HL-60/S4 treated with phorbol 12-myristate 13-acetate at 8.2 ng/mL for 4 days and 3 days (cell line): ENCODE measurements around the gene N4BP3.
"Not testable (repeated sequence)": the region's sequence is repeated elsewhere in the genome, so short reads cannot be mapped to it uniquely, and the experiment has no call there.

Source experiments
- in situ Hi-C: fragments of 300-500 bp; cut with MboI; formaldehyde crosslinking; loops from 2 replicates; pipeline ENCODE4 v1.15.0; 2022; ENCODE audit warnings: low sequenced_read_pairs

N4BP3 gene

DNA sequence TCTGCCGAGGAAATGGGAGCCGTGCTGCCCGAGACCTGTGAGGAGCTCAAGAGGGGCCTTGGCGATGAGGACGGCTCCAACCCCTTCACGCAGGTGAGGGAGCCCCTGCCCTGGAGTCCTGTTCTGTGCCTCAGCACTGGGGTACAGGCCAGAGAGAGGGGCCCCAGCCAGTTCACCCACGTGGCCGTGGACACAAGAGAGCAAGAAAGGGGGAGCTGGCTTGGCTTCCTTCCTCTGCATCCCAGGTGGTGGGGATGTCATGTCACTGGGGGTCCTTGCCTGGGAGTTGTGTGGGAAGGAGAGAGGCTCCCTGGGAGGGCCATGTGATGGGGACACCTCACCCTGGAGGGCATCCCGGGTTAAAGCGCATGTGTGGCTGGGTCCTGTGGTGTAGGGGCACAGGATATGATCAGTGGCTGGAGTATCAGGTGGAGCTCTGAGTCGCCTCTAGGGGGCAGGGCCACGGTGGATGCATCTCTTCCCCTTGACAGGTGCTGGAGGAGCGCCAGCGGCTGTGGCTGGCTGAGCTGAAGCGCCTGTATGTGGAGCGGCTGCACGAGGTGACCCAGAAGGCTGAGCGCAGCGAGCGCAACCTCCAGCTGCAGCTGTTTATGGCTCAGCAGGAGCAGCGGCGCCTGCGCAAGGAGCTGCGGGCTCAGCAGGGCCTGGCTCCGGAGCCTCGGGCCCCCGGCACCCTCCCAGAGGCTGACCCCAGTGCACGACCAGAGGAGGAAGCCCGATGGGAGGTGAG lies 7.5 kb downstream of the N4BP3 start:
- in situ Hi-C loops, result no loop called here

DNA sequence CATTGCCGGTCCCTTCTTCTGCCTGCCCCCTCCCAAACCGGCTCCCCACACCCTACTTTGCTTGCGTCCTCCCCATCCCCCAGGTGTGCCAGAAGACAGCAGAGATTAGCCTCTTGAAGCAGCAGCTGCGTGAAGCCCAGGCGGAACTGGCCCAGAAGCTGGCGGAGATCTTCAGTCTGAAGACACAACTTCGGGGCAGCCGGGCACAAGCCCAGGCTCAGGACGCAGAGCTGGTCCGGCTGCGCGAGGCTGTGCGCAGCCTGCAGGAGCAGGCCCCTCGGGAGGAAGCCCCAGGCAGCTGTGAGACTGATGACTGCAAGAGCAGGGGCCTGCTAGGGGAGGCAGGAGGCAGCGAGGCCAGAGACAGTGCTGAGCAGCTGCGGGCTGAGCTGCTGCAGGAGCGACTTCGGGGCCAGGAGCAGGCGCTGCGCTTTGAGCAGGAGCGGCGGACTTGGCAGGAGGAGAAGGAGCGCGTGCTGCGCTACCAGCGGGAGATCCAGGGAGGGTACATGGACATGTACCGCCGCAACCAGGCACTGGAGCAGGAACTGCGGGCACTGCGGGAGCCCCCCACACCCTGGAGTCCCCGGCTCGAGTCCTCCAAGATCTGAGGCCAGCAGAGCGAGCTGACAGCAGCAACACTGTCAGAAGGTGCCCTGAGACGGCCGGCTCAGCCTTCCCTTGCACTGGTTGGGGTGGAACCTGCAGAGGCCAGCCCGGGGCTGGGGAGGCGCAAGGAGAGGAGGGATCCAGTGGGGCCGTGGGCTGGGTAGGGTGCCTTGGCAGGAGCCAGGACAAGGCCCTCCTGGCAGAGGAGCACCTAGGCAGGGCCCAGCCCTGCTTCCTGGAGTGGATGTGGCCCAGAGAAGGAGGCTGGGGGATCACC lies 8.3 kb downstream of the N4BP3 start:
- in situ Hi-C loops, result no loop called here

DNA sequence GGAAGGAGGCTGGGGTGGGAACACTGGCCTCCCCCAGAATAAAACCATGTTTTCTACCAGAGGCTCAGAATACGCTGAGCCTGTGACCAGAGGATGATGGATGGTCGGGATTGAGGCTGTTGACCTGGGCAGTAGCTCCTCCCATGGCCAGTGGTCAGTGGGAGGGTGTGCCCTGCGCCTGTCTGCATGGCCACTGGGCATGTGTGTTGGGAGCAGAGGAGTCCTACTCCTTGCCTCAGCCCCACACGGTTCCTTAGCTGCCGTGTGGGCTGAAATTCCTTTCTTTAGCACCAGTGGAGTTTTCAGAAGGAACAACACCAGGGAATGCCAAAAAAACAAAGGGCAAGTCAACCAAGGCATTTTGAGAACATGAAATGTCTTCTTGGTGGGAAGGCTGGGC lies 9.0 kb downstream of the N4BP3 start:
- in situ Hi-C loops, result no loop called here

- in situ Hi-C loops, result no loop called here
Observed at GRCh38 chr5:178123094-178123965, 10.0 kb downstream of the N4BP3 start.

DNA sequence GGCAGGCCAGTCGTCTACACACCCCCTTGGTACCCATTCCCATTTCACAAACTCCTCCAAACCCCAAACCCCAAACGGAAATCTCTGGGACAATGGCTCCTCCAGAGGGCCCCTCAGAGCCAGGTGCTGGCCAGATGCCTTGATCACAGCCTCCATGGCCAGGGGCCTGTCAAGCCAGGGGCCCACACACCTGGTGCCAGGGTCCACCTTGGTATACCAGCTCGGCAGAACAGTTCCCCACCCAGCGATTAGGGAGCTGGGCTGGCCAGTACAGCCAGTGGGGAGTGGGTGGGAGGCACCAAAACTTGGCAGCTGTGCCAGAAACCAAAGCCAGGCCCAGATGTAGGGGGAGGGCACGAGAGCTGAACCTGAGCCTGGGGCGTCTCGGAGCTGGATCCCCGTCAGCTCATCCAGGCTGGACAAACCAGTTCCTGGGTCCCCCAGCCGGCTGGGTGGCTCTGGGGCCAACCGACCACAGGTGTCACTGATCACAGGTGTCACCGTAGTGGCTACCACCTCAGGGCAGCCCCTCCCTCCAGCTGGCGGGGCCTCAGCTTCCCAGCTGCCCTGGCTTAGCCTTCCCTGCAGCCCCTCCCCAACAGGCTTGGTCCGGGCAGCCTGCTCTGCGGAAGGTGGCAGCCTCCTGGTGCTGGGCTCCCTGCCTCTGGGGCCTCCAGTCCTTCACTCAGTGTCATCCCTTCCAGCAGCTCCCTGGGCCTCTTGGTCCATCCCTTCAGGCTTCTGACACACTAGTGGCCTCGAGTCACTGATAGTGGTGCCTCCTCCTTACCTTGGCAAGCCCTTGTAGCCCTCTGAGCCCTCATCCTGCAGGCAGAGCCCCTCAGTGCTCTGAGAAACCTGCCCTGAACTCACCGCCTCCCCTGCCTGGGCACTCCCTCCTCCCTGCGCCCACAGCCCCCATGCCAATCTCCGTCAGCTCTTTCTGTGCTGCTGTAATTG lies 10.9 kb downstream of the N4BP3 start:
- in situ Hi-C loops, result no loop called here

DNA sequence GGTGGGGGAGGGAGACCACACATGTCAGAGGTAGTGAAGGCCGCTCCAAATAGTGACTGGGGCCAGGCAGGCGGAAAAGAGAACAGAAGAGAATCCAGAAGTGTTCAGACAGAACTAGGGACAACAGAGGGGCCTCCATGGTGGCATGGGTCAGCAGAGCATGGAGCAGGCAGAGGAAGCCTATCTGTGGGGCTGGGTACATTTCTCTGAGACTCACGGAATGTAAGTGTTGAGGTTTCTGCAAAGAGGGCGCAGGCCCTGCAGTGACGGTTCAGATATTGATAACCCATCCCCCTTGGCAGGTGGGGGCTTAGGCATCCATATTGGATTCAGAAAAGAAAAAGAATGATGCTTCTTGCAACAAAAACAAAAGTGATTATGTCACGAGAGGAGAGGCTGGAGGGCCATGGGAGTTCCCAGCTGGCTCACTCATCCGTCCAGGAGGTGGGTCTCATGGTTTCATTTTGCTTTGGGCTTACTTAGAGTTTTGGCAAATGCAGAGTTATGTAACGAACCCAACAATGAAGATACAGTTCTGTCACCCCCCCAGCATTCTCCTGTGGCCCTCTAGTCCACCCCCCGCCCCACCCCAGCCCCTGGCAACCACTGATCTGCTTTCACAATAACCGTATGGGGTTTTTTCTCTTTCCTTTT lies 12.0 kb downstream of the N4BP3 start:
- in situ Hi-C loops, result no loop called here

DNA sequence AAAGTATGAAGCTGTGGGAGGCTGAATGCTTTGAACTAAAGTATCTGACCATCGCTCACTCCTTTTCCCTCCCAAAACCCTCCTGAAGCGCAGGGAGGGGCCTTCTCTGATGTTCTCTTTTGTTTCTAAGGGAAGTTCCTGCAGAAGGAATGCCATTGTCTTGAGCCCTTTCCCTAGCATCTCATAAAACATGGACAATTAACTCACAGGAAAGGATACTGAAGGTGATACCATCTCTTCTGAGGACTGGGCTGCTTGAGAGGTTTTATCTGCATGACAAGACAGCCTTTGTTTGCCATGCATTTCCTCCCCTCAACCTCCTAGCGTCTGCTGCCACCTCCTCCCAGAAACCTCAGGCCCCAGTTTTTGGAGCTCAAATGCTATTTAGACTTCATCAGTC lies 13.2 kb downstream of the N4BP3 start:
- in situ Hi-C loops, result no loop called here

DNA sequence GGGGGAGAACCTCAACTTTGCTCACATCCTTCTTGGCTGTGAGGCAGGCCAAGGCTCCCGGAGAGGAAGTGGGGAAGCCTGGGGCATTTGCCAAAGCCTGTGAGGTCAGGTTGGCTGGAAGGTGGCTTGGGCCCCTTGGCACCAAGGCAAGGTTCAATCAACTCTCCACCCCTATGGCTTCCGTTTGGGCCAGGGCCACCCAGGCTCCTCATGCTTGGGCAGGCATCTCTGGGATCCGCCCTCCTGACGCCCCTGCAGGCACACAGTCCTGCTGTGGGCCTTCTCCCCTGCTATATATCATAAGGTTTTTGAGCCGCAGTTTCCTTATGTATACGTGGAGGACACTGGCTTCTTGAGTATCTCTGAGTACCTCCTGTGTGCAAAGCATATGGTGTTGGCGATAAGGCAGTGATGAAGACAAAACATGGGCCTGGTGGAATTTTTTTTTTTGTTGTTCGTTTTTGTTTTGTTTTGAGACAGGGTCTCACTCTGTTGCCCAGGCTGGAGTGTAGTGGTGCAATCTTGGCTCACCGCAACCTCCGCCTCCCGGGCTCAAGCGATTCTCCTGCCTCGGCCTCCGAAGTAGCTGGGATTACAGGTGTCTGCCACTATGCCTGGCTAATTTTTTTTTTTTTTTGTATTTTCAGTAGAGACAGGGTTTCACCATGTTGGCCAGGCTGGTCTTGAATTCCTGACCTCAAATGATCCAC lies 14.1 kb downstream of the N4BP3 start:
- in situ Hi-C loops, result not testable (repeated sequence)

GRCh38 chr5:178129296-178129695 lies 16.0 kb downstream of the N4BP3 start:
- in situ Hi-C loops, result no loop called here

GRCh38 chr5:178130234-178130575 lies 16.9 kb downstream of the N4BP3 start:
- in situ Hi-C loops, result not testable (repeated sequence)

DNA sequence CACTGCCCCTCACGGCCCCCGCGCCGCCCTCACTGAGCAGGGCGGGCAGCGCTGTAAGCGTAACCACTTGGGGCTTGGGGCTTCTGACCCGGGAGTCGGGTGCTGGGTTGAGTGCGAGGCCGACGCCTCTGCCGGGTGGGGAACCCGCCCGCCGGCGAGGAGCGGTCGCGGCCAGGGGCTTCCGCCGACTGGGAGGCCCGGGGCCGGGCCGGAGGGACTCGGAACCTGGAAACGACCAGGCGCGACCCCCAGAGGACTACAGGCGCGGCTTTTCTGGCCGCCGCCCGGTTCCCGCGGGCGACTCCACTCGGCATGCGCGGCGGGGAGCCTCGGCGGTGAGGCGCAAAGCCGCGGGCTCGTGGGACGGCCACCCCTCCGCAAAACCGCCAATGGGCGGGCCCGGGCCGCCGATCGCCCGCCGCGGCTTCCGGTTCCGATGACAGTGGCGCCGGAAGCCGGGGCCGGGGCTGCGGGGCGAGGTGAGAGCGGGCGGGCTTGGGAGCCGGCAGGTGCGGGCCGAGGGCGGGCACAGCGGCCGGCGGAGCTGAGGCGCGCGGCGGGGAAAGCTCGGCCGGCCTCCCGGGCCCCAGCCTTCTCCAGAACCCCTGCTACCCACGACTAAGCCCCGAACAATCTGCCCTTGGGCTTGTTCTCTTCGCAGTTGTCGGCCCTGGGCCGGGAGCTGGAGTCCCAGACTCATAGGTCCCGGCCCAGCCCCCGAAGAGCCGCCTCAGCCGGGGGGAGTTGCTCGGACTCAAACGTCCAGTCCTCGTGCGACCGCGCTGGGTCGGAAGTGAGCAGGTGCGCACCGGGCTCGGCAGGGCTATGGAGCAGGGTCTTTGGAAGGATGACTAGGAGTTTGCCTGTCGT lies 17.5 kb downstream of the N4BP3 start, which contains the start of gene RMND5B:
RMND5B (plus strand) TSS at position 439 of the 870 bp plus-strand sequence. CDS start 7,106 bp downstream, outside the sequence.
- in situ Hi-C loops, result no loop called here

DNA sequence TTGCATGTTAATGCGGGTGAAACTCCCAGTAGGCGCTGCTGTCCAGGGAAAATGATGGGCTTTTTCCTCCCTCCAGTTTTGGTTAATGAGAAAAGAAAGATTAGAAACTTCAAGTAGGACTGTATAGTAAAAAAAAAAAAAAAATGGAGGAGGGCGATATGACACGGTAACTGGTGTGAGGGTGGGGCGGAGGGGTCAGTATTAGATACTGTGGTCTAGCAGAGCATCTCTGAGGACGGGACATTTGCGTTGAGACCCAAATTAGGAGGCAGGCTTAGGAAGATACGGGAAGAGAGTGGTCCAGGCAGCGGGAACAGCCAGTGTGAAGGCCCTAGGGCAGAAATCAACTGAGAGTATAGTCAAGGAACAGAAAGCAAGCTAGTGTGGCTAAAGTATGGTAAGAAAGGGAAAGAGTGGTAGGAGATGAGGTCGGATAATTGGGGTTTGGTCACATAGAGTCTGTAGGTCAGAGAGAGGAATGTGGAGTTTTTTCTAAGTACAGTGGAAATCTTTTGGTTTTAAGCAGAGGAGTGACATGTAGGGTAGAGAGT lies 18.2 kb downstream of the N4BP3 start:
- in situ Hi-C loops, result no loop called here

- in situ Hi-C loops, result no loop called here
Observed at GRCh38 chr5:178136990-178137389, 23.7 kb downstream of the N4BP3 start.

DNA sequence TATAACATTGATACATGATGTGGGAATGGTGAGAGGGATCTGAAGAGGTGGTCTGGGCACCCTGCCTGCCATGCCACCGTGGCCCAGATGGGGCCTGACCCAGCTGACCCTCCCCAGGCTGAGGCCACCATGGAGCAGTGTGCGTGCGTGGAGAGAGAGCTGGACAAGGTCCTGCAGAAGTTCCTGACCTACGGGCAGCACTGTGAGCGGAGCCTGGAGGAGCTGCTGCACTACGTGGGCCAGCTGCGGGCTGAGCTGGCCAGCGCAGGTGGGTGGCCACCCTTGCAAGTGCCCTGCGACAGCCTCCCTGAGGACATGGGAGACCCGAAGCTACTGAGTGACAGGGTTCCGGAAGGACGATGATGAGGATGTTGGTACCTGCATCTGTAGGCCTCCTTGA lies 24.7 kb downstream of the N4BP3 start:
- in situ Hi-C loops, result no loop called here

- in situ Hi-C loops, result no loop called here
Observed at GRCh38 chr5:178141550-178141949, 28.2 kb downstream of the N4BP3 start.

DNA sequence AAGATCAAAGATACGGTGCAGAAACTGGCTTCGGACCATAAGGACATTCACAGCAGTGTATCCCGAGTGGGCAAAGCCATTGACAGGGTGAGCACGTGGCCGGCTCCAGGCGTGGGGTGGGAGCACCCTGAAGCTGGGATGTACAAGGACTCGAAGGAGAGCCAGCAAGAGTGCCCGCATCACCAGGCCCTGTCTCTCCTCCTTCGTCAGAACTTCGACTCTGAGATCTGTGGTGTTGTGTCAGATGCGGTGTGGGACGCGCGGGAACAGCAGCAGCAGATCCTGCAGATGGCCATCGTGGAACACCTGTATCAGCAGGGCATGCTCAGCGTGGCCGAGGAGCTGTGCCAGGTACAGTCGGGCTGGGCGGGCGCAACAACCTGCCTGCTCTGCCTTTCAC lies 29.3 kb downstream of the N4BP3 start:
- in situ Hi-C loops, result no loop called here

- in situ Hi-C loops, result no loop called here
Observed at GRCh38 chr5:178143246-178143645, 29.9 kb downstream of the N4BP3 start.

GRCh38 chr5:178143901-178144300 lies 30.6 kb downstream of the N4BP3 start:
- in situ Hi-C loops, result no loop called here
